HFFc6 (cell line): ENCODE data around the gene F8. TPM values are rescaled to one million over a fixed set of nuclear protein-coding genes. Genes with fewer than 3 reads are reported as not detected.
"Not testable (repeated sequence)": the region's sequence is repeated elsewhere in the genome, so short reads cannot be mapped to it uniquely, and the experiment has no call there.

Experiments used
- DNase-seq: peaks from one replicate; pipeline ENCODE4 v3.0.0-alpha.2; 2018
- H3K27ac Mint-ChIP-seq: 2 replicates; pipeline ENCODE4 v1.8.0; 2020; ENCODE audit warnings: mild to moderate bottlenecking, mixed read lengths
- H3K27me3 Mint-ChIP-seq: 2 replicates; pipeline ENCODE4 v1.8.0; 2021; ENCODE audit warnings: mild to moderate bottlenecking, moderate library complexity, mixed read lengths; ENCODE audit not compliant: insufficient read depth
- H3K36me3 Mint-ChIP-seq: 2 replicates; pipeline ENCODE4 v1.8.0; 2021; ENCODE audit warnings: low read depth, mixed read lengths
- H3K4me1 Mint-ChIP-seq: 2 replicates; pipeline ENCODE4 v1.8.0; 2020; ENCODE audit warnings: low read depth, mixed read lengths
- H3K4me3 Mint-ChIP-seq: 2 replicates; pipeline ENCODE4 v1.8.0; 2020; ENCODE audit warnings: mild to moderate bottlenecking, moderate library complexity, mixed read lengths
- H3K9me3 Mint-ChIP-seq: 2 replicates; pipeline ENCODE4 v1.8.0; 2020; ENCODE audit warnings: mild to moderate bottlenecking, mixed read lengths
- total RNA-seq, 6 experiments: library from RNA; stranded (reverse); fragmentation: NEBNext Ultra II Directional; extraction: Animal tissue kit (Norgen Biotek cat#: 25700); gene quantifications; 2 replicates in 1 of 6; 3 replicates in 5 of 6; pipeline ENCODE4 v1.2.3, GENCODE V29; 2021
- TF ChIP-seq, protein P1 (sequence below): fragments of 200-600 bp; sonication (generic); IDR thresholded peaks from 2 replicates; pipeline ENCODE4 v1.5.0; 2021; ENCODE audit warnings: antibody characterized with exemption, mild to moderate bottlenecking

Gene F8
- total RNA-seq, 6 experiments from 2014 or later = 1.0 to 1.6 (median 1.4) TPM

GRCh38 chrX:154961947-154962346, 60.6 kb downstream of the F8 start:
- TF ChIP-seq, protein P1, sequence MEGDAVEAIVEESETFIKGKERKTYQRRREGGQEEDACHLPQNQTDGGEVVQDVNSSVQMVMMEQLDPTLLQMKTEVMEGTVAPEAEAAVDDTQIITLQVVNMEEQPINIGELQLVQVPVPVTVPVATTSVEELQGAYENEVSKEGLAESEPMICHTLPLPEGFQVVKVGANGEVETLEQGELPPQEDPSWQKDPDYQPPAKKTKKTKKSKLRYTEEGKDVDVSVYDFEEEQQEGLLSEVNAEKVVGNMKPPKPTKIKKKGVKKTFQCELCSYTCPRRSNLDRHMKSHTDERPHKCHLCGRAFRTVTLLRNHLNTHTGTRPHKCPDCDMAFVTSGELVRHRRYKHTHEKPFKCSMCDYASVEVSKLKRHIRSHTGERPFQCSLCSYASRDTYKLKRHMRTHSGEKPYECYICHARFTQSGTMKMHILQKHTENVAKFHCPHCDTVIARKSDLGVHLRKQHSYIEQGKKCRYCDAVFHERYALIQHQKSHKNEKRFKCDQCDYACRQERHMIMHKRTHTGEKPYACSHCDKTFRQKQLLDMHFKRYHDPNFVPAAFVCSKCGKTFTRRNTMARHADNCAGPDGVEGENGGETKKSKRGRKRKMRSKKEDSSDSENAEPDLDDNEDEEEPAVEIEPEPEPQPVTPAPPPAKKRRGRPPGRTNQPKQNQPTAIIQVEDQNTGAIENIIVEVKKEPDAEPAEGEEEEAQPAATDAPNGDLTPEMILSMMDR = no peak
- Mint-ChIP-seq H3K4me3 (no peak overlapping the region), H3K36me3 (no peaks in the 10 kb centered on the region), H3K9me3 (no peaks in the 10 kb centered on the region), H3K4me1 (no peaks in the 10 kb centered on the region), H3K27ac (no peak overlapping the region), H3K27me3 (peaks cover 5% of the 10 kb centered on the region)
- DNase-seq = no peak

DNA sequence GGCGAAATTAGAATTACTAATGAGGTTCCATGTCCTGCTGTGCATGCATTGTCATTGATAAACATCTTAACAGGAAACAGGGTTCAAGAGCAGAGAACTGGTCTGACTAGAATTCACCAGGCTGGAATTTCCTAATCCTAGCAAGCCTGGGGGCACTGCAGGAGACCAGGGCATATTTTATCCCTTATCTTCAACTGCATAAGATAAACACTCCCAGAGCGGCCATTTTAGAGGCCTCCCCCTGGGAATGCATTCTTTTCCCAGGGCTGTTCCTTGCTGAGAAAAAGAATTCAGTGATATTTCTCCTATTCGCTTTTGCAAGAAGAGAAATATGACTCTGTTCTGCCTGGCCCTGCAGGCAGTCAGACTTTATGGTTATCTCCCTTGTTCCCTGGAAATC, 66.7 kb downstream of the F8 start:
- H3K27ac Mint-ChIP-seq, H3K27me3 Mint-ChIP-seq: not testable (repeated sequence)

DNA sequence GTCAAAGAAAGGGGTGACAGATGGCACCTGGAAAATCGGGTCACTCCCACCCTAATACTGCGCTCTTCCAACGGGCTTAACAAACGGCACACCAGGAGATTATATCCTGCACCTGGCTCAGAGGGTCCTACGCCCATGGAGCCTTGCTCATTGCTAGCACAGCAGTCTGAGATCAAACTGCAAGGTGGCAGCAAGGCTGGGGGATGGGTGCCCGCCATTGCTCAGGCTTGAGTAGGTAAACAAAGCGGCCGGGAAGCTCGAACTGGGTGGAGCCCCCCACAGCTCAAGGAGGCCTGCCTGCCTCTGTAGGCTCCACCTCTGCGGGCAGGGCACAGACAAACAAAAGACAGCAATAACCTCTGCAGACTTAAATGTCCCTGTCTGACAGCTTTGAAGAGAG, 83.3 kb downstream of the F8 start:
- H3K9me3 Mint-ChIP-seq, H3K27me3 Mint-ChIP-seq, H3K27ac Mint-ChIP-seq, H3K4me1 Mint-ChIP-seq, H3K4me3 Mint-ChIP-seq, H3K36me3 Mint-ChIP-seq, DNase-seq: not testable (repeated sequence)

More for the DNA sequence above, 66.7 kb downstream of the F8 start:
- not testable (repeated sequence) for H3K4me1 Mint-ChIP-seq, DNase-seq, H3K9me3 Mint-ChIP-seq, H3K36me3 Mint-ChIP-seq, H3K4me3 Mint-ChIP-seq

DNA sequence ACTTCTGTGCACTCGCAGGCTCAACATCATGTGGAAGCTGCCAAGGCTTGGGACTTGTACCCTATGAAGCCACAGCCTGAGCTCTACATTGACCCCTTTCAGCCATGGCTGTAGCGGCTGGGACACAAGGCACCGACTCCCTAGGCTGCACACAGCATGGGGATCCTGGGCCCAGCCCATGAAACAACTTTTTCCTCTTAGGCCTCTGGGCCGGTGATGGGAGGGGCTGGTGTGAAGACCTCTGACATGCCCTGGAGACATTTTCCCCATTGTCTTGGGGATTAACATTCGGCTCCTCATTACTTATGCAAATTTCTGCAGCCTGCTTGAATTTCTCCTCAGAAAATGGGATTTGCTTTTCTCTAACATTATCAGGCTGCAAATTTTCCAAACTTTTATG, 97.8 kb downstream of the F8 start:
- not testable (repeated sequence) for H3K27me3 Mint-ChIP-seq, H3K9me3 Mint-ChIP-seq, DNase-seq, H3K4me1 Mint-ChIP-seq, H3K4me3 Mint-ChIP-seq, H3K27ac Mint-ChIP-seq, H3K36me3 Mint-ChIP-seq

- peaks cover 12% of the 10 kb centered on the region; the same call in 1 of the 2 replicates for H3K4me1 Mint-ChIP-seq
- no peaks in the 10 kb centered on the region for H3K9me3 Mint-ChIP-seq
- H3K4me3 Mint-ChIP-seq = peak overlapping the region; percentile 67
- peaks cover 2% of the 10 kb centered on the region; the same call in 1 of the 2 replicates for H3K27me3 Mint-ChIP-seq
- no peaks in the 10 kb centered on the region for H3K36me3 Mint-ChIP-seq
- TF ChIP-seq, protein P1 = peak; percentile 75
- H3K27ac Mint-ChIP-seq = no peak overlapping the region
- DNase-seq = peak; percentile 81
These were observed 104.5 kb downstream of the F8 start for GRCh38 chrX:154918060-154918483.

DNA sequence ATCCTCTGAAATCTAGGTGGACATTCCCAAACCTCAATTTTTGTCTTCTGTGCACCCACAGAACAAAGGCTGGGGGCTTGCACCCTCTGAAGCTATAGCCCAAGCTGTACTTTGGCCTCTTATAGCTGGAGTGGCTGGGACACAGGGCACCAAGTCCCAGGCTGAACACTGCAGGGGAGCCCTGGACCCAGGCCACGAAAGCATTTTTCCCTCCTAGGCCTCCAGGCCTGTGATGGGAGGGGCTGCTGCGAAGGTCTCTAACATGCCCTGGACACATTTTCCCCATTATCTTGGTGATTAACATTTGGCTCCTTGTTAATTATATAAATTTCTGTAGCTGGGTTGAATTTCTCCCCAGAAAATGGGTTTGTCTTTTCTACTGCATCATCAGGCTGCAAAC, 108.5 kb downstream of the F8 start:
- Mint-ChIP-seq H3K27ac (no peak overlapping the region), H3K36me3 (no peaks in the 10 kb centered on the region), H3K4me1 (peaks cover 12% of the 10 kb centered on the region; the same call in 1 of the 2 replicates), H3K9me3 (peaks cover 8% of the 10 kb centered on the region; the same call in 1 of the 2 replicates), H3K4me3 (no peak overlapping the region), H3K27me3 (no peaks in the 10 kb centered on the region; the same call in none of the 2 replicates)
- TF ChIP-seq, protein P1 = no peak
- DNase-seq = no peak

- not testable (repeated sequence) for H3K27ac Mint-ChIP-seq, H3K4me1 Mint-ChIP-seq, H3K36me3 Mint-ChIP-seq, DNase-seq, H3K9me3 Mint-ChIP-seq, H3K27me3 Mint-ChIP-seq, H3K4me3 Mint-ChIP-seq
These were observed 112.0 kb downstream of the F8 start for GRCh38 chrX:154910528-154910927.

DNA sequence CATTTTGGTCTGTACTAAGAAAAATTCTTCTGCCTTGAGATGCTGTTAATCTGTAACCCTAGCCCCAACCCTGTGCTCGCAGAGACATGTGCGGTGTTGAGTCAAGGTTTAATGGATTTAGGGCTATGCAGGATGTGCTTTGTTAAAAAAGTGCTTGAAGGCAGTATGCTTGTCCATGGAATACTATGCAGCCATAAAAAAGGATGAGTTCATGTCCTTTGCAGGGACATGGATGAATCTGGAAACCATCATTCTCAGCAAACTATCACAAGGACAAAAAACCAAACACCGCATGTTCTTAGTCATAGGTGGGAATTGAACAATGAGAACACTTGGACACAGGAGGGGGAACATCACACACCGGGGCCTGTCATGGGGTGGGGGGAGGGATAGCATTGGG, 112.5 kb downstream of the F8 start:
- not testable (repeated sequence) for H3K27ac Mint-ChIP-seq, DNase-seq, H3K9me3 Mint-ChIP-seq, H3K4me1 Mint-ChIP-seq, H3K27me3 Mint-ChIP-seq, H3K4me3 Mint-ChIP-seq, H3K36me3 Mint-ChIP-seq
